PC-9 (cell line): ENCODE data around the gene DGAT2L6. TPM values are rescaled to one million over a fixed set of nuclear protein-coding genes. Genes with fewer than 3 reads are reported as not detected.
A peak's percentile ranks its signal among the peaks of the same experiment; 100 is the strongest.

ENCODE experiments used
- BruUV-seq: library from RNA; stranded (reverse); fragments of 400-500 nt; replicated peaks from 2 replicates; lab custom pipeline; 2021; lab: Mats Ljungman, UMichigan
- CTCF ChIA-PET: fragments of 300-600 bp; sonication (Branson Sonifier 250); formaldehyde crosslinking; loops from one replicate; lab custom pipeline; 2022; ENCODE audit warnings: antibody characterized with exemption; lab: Charles Lee
- POLR2A ChIA-PET: fragments of 300-600 bp; sonication (Branson Sonifier 250); formaldehyde crosslinking; loops from one replicate; lab custom pipeline; 2022; ENCODE audit warnings: antibody characterized with exemption; ENCODE audit not compliant: unreplicated experiment; lab: Charles Lee
- DNase-seq, 2 experiments: peaks; one replicate each; pipeline versions ENCODE4 v3.0.0 to v3.0.0-alpha.2; 2015 to 2022; ENCODE audit warnings: mixed read lengths in 1 of 2
- H2AFZ ChIP-seq: fragments of 200-600 bp; sonication (generic); 2 replicates; pipeline ENCODE4 v1.8.1; 2017; ENCODE audit warnings: antibody characterized with exemption
- H3F3A ChIP-seq: fragments of 200-600 bp; sonication (generic); 2 replicates; pipeline ENCODE4 v1.8.1; 2017; ENCODE audit warnings: antibody characterized with exemption, mild to moderate bottlenecking, low read depth; ENCODE audit not compliant: insufficient read depth
- H3K27ac ChIP-seq: fragments of 200-600 bp; sonication (generic); 2 replicates; pipeline ENCODE4 v1.6.1; 2016; ENCODE audit warnings: mixed run types
- H3K27me3 ChIP-seq: fragments of 200-600 bp; sonication (generic); 2 replicates; pipeline ENCODE4 v1.6.1; 2016; ENCODE audit warnings: low read depth, mixed run types; ENCODE audit not compliant: insufficient read depth
- H3K36me3 ChIP-seq: fragments of 200-600 bp; sonication (generic); 2 replicates; pipeline ENCODE4 v1.6.1; 2016; ENCODE audit warnings: low read depth, mixed run types
- H3K4me1 ChIP-seq: fragments of 200-600 bp; sonication (generic); replicated peaks from 2 replicates; pipeline ENCODE4 v1.6.1; 2016; ENCODE audit warnings: mixed run types; ENCODE audit not compliant: insufficient read depth
- H3K4me2 ChIP-seq: fragments of 200-600 bp; sonication (generic); 2 replicates; pipeline ENCODE4 v1.6.1; 2017; ENCODE audit warnings: mixed run types
- H3K4me3 ChIP-seq: fragments of 200-600 bp; sonication (generic); 2 replicates; pipeline ENCODE4 v1.6.1; 2016; ENCODE audit warnings: mixed run types
- H3K79me2 ChIP-seq: fragments of 200-600 bp; sonication (generic); 2 replicates; pipeline ENCODE4 v1.6.1; 2017; ENCODE audit warnings: low read depth, mixed run types
- H3K9me2 ChIP-seq: fragments of 200-600 bp; sonication (generic); 2 replicates; pipeline ENCODE4 v1.8.1; 2017; ENCODE audit warnings: mild to moderate bottlenecking; ENCODE audit not compliant: insufficient read depth
- H3K9me3 ChIP-seq: fragments of 200-600 bp; sonication (generic); 2 replicates; pipeline ENCODE4 v1.8.1; 2016; ENCODE audit warnings: low read depth; ENCODE audit not compliant: insufficient read depth
- H4K20me1 ChIP-seq: fragments of 200-600 bp; sonication (generic); 2 replicates; pipeline ENCODE4 v1.8.1; 2017; ENCODE audit not compliant: insufficient read depth
- CTCF ChIP-seq: fragments of 200-600 bp; sonication (generic); conservative IDR thresholded peaks from 2 replicates; pipeline ENCODE4 v1.6.1; 2017; ENCODE audit warnings: mixed run types, antibody characterized with exemption, mild to moderate bottlenecking, moderate library complexity
- EZH2 ChIP-seq: fragments of 200-600 bp; sonication (generic); IDR thresholded peaks from 2 replicates; pipeline ENCODE4 v1.8.0; 2017; ENCODE audit warnings: antibody characterized with exemption, low read depth
- intact Hi-C: fragments of 100-400 bp; cut with micrococcal nuclease; formaldehyde crosslinking; loops from one replicate; pipeline ENCODE4 v1.10.0; 2022; ENCODE audit not compliant: unreplicated experiment
- total RNA-seq: library from RNA; stranded (reverse); gene quantifications from 2 replicates; pipeline ENCODE4 v1.2.3, GENCODE V29; 2021

Gene DGAT2L6
- total RNA-seq, 1 experiment from 2014 or later: not detected

- H3K27ac ChIP-seq: no peak overlapping the region
- H3K9me2 ChIP-seq: no peaks in the 10 kb centered on the region
- intact Hi-C loops: no loop called here
- TF ChIP-seq EZH2 (no peak), CTCF (no peak)
- H3K4me1 ChIP-seq: no peaks in the 10 kb centered on the region; the same call in 1 of the 2 replicates
- CTCF ChIA-PET: no interaction called here
- H3K79me2 ChIP-seq: no peaks in the 10 kb centered on the region
- no TSS peak for BruUV-seq
- no peaks in the 10 kb centered on the region for H3K36me3 ChIP-seq
- H3K4me2 ChIP-seq: no peak overlapping the region
- H3K27me3 ChIP-seq: no peaks in the 10 kb centered on the region
- no peaks in the 10 kb centered on the region for H3F3A ChIP-seq
- no peak overlapping the region for H3K4me3 ChIP-seq
- no peak overlapping the region for H2AFZ ChIP-seq
- H4K20me1 ChIP-seq: no peaks in the 10 kb centered on the region
- H3K9me3 ChIP-seq: no peaks in the 10 kb centered on the region
- POLR2A ChIA-PET: no interaction called here
- no peak for DNase-seq
Observed at GRCh38 chrX:70231666-70232065, 54.4 kb downstream of the DGAT2L6 start.

- Histone ChIP-seq H3K9me2 (no peaks in the 10 kb centered on the region), H3K27me3 (no peaks in the 10 kb centered on the region), H3F3A (no peaks in the 10 kb centered on the region), H3K4me2 (no peak within 1 kb of the TSS), H3K4me1 (no peaks in the 10 kb centered on the region; the same call in 1 of the 2 replicates), H3K36me3 (no peaks in the 10 kb centered on the region), H3K79me2 (no peaks in the 10 kb centered on the region), H3K27ac (no peak within 1 kb of the TSS), H2AFZ (no peak within 1 kb of the TSS), H3K9me3 (no peaks in the 10 kb centered on the region), H3K4me3 (no peak within 1 kb of the TSS), H4K20me1 (no peaks in the 10 kb centered on the region)
- CTCF ChIA-PET: no interaction called here
- TF ChIP-seq EZH2: no peak
- TF ChIP-seq CTCF: no peak
- intact Hi-C loops: no loop called here
- POLR2A ChIA-PET: no interaction called here
- DNase-seq: peak in 1 of 2 experiments; percentile 44
- no TSS peak for BruUV-seq
Observed at GRCh38 chrX:70234355-70234754, 57.1 kb downstream of the DGAT2L6 start, which contains the start of gene AWAT1. AWAT1 (plus strand) TSS chrX:70234655; CDS start chrX:70234696, 41 bp downstream.

GRCh38 chrX:70240751-70241150 lies 63.5 kb downstream of the DGAT2L6 start:
- ChIA-PET CTCF (no interaction called here), POLR2A (no interaction called here)
- intact Hi-C loops: no loop called here
- H3K4me2 ChIP-seq: no peak overlapping the region
- TF ChIP-seq EZH2 (no peak), CTCF (no peak)
- no peaks in the 10 kb centered on the region for H3K9me2 ChIP-seq
- H3K27me3 ChIP-seq: no peaks in the 10 kb centered on the region
- H3K36me3 ChIP-seq: no peaks in the 10 kb centered on the region
- H2AFZ ChIP-seq: no peak overlapping the region
- no peaks in the 10 kb centered on the region for H3K9me3 ChIP-seq
- no peak overlapping the region for H3K4me3 ChIP-seq
- no peaks in the 10 kb centered on the region for H3K4me1 ChIP-seq
- H4K20me1 ChIP-seq: no peaks in the 10 kb centered on the region
- no TSS peak for BruUV-seq
- H3K27ac ChIP-seq: no peak overlapping the region
- H3F3A ChIP-seq: no peaks in the 10 kb centered on the region
- no peaks in the 10 kb centered on the region for H3K79me2 ChIP-seq
- DNase-seq: no peak
